HG02840 (cell line): ENCODE measurements around the gene RHD.
A peak's percentile ranks its signal among the peaks of the same experiment; 100 is the strongest.
"Not testable (repeated sequence)": the region's sequence is repeated elsewhere in the genome, so short reads cannot be mapped to it uniquely, and the experiment has no call there.

Experiments used
- ATAC-seq: cut with Tn5 transposase; IDR thresholded peaks from one replicate; pipeline ENCODE4 v1.9.1; 2021; ENCODE audit warnings: mild to moderate bottlenecking, moderate library complexity, moderate number of reproducible peaks; ENCODE audit not compliant: unreplicated experiment, low FRiP score

RHD gene

DNA sequence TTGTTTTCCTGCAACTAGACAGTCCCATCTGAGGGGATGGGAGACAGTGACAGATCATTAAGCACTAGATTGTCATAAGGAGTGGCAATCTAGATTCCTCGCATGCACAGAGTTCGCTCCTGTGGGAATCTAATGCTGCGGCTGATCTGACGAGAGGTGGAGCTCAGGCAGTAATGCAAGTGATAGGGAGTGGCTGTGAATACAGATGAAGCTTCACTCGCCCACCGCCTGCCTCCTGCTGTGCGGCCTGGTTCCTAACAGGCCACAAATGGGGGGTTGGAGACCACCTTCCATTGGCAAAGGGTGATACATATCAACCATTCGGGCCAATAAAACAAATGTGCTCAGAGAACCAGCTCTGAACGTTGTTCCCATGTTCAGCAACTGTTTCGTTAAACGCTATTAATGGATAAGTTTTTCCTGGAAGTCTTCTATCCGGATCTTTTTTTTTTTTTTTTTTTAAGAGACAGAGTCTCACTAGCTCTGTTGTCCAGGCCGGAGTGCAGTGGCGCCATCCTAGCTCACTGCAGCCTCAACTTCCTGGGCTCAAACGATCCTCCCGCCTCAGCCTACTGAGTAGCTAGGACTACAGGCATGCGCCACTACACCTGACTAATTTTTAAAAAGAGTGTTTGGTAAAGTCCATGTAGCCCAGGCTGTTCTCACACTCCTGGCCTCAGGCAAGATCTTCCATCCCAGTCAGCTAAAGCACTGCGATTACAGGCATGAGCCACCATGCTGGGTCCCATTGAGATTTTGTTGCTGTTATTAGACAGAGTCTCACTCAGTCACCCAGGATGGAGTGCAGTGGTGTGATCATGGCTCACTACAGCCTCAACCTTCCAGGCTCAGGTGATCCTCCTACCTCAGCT is 16.4 kb upstream of the RHD start:
- ATAC-seq, result no peak

DNA sequence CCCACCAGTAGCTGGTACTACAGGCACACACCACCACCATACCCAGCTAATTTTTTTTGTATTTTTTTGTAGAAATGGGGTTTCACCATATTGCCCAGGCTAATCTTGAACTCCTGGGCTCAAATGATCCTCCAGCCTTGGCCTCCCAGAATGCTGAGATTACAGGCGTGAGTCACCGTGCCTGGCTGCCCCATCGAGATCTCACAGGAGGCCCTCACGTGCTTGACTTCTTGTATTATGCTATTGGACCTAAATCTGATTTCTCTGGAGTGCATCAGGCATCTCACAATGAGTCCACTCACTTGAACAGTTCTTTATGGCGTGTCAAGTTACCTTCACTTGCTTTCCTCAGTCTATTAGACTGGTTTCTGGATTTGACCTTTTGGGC is 15.7 kb upstream of the RHD start:
- ATAC-seq, result no peak

DNA sequence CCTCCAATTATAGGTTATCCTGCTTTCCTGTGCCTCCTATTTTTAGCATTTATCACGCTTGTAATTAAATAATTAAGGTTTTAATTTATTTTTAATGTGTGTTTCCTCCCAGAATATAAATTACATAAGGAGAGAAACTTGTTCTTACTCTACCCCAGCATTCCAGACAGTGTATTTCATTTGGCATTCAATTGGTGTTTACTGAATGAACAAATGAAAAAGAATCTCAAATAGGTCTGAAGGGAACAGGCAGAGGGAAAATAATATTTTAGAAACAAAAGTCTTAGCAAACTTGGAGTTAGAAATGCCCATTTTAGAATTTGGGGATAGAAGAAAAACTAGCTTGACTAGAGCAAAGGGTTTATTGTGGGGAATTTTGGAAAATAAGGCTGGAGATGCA is 15.1 kb upstream of the RHD start:
- ATAC-seq, result no peak

DNA sequence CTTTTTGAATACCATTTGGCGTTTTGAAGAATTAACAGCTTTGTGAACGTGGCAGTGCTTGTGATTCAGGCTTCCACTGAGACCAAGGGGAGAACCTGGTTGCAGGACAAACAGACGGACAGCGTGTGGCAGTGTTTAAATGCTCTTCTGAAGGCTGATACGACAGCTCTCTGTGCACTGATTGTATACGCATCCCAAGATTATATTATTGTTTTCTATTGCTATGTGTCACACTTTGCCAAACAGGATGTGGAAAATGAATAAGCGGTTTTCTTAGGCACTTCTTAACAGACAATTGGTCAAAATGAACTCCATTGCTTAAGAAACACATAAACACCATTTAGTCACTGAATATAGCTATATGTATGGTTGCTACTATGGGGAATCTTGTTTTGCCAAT is 12.5 kb upstream of the RHD start:
- not testable (repeated sequence) for ATAC-seq

DNA sequence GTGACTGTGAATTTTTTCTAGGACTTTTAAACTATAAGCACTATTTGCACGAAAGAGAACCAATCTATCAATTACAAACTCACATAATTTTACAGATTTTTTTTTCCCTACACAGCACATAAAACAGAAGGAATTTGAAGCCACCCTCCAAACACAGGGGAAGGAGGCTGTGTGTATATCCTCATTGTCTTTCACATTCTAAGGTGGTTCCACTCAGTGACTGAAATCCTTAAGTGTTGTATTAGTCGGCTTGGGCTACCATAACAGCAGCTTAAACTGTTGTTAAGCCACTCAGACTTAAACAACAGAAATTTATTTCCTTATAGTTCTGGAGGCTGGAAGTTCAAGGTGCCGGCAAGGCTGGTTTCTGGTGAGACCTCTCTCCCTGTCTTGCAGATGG is 12.0 kb upstream of the RHD start:
- not testable (repeated sequence) for ATAC-seq

DNA sequence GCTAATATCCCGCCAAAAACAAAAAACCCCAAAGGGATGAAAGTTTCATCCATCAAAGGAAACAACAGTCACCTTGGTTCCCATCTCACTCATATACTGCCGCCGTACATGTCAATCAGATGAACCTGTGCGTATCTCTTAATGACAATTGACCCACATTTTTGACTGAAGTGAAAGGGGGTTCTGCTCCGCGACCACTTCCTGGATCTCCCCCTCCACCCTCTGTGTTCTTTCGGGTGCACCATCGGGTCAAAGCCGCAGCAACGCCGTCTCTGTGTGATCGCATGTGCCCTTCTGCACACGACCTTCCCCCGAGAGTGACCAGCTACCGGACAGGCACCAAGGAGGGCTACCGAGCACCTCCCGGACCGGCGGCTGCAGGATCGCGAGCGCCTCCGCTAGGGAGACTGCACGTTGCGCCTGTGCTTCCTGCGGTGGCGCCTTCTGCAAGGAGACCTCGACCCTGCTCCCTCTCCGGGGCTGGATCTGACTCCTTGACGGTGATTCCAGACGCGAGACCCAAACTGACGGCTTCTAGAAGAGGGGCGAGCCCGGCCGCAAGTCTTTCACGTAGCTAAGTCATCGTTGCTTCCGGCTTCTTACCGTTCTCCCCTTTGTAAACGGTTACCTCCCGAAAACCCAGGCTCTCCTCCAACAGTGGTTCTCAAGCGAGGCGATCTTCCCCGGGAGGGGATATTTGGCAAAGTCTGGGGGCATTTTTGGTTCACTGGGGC is 5.6 kb upstream of the RHD start:
- ATAC-seq, result not testable (repeated sequence)

DNA sequence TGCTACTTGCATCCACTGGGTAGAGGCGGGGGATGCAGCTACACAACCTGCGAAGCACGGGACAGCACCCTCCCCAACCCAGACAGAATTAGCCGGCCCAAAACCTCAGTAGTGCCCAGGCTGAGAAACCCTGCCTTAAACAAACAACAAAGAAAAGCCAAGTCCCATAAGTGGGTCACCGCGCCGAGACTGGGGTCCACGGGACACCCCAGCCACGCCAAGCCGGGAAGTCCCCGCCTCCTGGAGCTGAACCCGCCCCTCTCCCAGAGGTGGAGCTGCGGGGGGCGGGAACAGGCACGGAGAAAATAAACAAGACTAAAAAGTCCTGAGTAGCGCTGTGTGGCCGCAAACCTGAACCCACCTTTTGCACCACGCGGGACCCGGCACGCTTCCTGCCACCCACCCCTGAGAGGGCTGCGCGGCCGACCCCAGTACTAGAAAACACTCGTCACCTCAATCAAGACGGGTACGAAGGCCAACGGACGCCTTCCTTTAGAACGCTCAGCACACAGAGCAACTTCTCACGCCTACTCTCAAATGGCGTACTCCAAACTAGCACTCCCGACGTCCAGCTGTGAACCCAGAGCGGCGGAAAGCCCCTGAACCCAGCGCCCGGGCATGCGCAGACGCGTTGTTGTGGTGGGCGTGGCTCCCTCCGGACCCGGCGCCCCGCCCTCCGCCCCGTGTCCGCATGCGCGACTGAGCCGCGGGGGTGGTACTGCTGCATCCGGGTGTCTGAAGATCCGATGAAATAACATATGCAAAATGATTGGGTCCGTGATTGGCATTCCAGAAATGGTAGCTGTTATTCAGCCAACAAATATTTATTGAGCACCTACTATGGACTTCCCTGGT is 4.8 kb upstream of the RHD start:
- peak; percentile 79 for ATAC-seq

DNA sequence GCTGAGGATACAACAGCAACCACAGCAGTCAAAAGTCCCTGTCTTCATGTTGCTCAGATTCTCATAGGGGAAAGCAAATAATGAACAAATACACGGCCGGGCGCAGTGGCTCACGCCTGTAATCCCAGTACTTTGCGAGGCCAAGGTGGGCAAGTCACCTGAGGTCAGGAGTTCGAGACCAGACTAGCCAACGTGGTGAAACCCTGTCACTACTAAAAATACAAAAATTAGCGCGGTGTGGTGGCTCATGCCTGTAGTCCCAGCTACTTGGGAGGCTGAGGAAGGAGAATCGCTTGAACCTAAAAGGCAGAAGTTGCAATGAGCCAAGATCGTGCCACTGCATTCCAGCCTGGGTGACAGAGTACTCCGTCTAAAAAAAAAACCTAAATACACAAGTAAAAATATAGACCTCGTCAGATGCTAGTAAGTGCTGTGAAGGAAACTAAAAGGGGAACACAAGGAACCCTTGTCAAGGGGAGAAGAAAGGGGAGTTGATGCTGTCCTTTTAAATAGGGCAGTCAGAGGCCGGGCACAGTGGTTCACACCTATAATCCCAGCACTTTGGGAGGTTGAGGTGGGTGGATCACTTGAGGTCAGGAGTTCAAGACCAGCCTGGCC is 4.1 kb upstream of the RHD start:
- ATAC-seq, result not testable (repeated sequence)

DNA sequence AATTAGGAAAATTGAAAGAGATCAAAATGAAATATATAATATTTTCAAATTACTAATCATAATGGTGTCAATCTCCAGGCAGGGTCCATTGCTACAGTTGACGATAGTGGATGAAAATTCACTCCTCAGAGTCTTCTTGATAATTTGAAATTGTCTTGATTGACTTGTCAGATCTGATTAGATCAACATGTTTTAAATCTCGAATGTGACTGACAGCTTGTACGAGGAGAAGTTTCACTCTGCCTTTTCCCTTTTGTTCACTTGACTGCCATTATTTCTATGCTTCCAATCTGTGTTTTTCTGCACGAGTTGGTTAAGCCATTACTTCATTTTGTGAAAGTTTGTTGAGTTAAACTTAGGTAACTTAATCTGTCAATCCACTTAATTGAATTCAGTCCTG is 3.3 kb downstream of the RHD start:
- ATAC-seq, result not testable (repeated sequence)

DNA sequence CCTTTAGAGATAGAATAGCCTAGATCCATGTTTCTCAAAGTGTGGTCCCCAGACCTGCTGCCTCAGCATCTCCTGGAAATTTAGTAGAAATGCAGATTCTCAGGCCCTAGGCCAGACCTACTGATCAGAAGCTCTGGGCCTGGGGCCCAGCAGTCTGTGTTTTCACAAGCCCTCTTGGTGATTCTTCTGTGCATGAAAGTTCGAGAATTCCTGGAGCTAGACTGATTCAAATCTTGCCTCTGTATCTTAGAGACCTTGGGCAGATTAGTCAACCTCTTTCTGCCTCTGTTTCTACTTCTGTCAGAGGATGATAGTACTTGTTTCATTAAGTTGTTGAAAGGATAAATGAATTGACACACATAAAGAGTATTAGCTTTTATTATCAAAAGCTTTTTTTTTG is 5.0 kb downstream of the RHD start:
- not testable (repeated sequence) for ATAC-seq

DNA sequence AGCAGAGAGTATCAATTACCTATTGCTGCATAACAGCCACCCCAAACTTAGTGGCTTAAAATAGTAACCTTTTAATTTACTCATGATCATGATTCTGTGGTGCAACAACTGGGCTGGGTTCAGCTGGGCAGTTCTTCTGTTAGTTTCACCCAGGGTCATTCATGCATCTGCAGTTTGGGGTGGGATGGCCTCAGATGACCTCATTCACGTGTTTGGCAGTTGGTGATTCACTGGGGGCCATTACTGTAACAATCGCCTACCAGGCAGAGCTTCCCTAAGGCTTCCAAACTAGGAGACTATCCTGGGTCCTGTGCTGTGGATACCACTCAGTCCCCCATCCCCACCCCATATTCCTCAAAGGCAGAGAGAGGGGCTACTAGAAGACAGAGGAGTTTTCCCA is 6.0 kb downstream of the RHD start:
- ATAC-seq, result not testable (repeated sequence)

DNA sequence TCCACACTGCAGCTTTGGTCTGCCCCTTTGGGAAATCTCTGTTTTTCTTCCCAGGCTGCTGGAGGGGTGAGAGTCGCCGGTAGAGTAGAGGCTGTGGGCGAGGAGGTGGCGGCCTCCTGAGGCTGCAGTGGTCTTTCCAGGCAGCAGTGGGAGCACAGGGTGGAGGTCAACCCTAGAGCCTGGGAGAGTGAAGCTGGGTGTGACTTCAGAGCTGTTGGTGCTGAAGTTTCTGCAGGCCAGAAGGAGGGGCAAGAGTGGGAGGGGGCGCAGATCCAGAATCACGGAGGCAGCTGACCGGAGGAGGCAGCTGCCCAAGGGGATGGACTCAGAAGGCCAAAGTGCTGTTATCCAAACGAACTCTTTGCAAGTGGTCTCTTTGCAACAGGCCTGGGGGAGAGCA is 6.5 kb downstream of the RHD start:
- ATAC-seq, result not testable (repeated sequence)

DNA sequence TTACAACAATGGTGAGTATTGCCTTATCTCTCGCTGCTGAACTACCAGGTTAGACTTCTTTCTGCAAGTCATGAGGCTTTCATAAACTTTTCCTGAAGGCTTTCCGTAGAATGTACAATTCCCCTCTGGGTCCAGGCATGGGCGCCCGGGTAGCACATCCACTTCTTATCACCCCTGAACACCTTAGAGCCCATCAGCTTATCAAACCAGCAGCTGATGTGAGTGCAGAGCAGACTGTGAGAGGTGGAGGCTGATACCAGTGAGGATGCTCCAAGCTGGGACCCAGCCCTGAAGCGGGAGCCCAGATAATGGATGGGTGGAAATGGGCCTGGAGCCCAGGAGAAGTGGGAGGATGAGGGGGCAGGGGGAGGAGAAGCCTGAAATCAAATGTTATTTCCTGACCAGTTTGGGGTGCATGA is 7.4 kb downstream of the RHD start:
- ATAC-seq, result not testable (repeated sequence)

DNA sequence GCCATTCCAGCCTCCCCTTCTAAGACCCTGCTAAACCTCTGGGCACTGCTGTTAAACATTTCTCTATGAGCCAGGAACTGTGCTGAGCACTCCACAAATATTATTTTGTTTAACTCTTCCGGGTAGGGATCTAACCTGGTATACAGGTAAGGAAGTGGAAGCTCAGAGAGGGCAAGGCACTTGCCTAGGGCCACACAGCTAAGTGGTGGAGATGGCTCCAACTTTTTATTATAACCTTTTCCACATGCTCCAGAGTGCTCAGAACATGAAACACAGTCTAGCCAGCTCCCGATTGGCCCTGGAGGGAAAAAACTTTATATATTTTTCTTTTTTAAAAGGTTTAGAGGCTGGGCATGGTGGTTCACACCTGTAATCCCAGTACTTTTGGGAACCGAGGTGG is 13.6 kb downstream of the RHD start:
- not testable (repeated sequence) for ATAC-seq

DNA sequence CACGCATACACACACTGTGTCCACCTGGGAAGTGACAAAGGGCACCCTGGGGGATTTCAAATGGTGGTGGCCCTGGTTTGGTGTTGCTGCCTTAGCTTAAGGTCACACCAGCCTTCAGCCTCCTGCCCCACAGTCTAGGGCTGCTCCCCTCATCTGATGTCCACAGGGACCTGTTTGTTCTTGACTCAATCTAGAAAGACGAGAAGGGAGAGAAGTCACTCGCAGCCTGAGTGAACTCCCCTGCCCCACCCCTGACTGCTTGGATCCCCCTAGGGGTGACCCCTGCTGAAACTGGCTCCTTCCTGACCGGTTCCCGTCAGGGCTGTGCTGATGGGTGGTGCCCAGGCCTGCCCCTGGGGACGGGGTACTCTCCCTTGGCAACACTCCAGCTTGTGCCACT is 14.9 kb downstream of the RHD start:
- not testable (repeated sequence) for ATAC-seq

DNA sequence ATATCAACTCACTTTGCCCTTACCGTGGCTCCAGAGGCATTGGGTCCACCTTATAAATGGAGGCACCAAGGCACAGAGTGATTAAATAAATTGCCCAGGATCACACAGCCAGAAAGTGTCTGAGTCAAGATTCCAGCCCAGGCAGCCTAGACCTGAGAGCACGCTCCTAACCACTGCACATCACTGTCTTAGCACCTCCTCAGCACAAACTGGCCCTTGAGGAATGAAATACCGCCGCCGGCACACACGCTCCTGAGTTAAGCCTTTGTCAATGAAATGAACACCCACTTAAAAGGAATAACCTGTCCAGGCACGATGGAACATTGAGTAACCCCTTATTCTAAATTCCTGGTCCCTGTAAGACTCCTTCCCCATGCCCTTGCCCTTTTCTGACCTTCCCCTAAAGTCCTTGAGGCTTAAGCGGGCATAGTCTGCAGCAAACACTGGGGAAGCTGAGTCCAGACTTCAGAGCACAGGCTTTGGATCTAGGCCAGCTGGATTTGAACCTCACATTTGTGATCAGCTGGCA is 16.3 kb downstream of the RHD start:
- ATAC-seq, result not testable (repeated sequence)

DNA sequence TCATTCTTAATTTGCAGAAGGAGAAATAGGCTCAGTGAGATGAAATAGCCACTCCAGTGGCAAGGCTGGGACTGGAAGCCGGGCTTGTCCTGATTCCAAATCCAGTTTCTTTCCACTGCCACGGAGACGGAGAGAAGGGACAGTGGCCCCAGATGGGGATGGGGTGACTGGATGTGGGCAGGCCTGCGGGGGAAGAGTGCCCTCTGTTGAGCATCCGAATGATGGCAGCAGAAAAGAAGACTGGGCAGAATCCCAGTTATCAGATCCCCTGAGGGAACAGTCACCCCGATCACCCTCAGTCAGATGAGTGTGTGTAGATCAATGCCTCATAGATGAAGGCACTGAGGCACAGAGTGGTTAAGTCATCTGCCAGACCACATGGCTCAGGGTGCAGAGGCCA is 17.7 kb downstream of the RHD start:
- not testable (repeated sequence) for ATAC-seq

DNA sequence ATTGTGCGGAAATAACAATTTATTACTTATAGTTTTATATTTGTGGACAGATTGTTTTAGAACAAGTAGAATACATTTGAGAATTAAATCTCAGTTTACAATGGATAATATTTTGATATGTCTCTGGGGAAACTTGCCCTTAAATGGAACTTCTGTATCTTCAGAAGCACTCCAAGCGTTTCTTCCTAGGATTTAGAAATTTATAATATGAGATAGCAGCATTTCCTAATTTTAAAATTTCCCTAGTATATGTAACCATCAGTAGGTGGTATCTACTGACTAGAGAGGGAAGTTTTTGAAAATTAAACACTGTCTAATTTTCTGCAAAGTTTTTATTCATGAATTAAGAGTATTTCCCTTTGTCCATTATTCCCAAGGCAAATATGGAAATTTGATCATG is 21.1 kb downstream of the RHD start:
- ATAC-seq, result not testable (repeated sequence)

DNA sequence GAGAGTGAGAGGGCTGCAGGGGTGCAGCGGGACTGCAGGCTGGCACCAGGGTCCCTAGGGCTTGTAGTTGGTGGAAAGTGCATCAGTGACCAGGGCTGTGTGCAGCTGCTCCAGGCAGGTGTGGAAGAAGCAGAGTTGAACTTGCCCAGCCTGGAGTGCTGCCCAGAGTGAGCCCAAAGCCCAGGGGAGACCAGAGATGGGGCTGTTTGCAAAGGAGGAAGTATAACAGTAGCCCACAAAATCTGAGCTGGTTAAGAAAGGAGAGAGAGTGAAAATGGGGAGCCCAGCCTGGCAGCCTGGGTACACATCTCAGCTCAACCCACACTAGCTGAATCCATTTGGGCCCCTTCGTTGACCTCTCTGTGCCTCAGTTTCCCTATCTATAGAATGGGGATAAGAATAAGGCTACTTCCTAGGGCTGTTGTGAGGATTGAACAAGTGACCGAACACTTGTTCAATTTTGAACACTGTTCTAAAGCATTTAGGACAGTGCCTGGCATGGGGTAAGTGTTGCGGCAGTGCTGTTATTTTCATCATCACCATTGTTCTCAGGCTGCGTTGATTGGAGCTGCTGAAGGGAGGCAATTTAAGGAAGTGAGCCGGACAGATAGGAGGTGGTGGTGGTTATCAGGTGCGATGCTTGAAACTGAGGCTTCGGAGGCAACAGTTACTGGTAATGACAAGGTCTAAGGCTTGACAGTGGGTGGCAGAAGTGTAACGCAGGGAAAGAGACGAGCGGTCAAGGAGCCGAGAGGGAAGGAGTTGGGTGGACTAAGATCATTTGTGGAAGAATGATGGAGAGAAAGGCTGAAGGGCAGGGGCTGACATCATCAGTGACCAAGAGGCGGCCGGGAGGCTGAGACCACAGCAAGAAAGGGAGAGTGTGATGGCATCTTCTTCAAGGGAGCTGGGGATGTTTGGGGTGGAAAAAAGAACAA is 22.8 kb downstream of the RHD start:
- ATAC-seq, result not testable (repeated sequence)
